GM21447 (cell line): Measurements from ENCODE around the gene CCSER1.
"Not testable (repeated sequence)": the region's sequence is repeated elsewhere in the genome, so short reads cannot be mapped to it uniquely, and the experiment has no call there.

Experiments used
- ATAC-seq: cut with Tn5 transposase; IDR thresholded peaks from one replicate; pipeline ENCODE4 v1.9.1; 2021; ENCODE audit not compliant: unreplicated experiment

The CCSER1 gene

GRCh38 chr4:90798948-90799347 is 671.8 kb downstream of the CCSER1 start:
- no peak for ATAC-seq

GRCh38 chr4:90799895-90800294 is 672.7 kb downstream of the CCSER1 start:
- no peak for ATAC-seq

- no peak for ATAC-seq
Measured at GRCh38 chr4:90815569-90815968, 688.4 kb downstream of the CCSER1 start.

GRCh38 chr4:90816754-90817153 is 689.6 kb downstream of the CCSER1 start:
- ATAC-seq: no peak

GRCh38 chr4:90824266-90825150 is 697.3 kb downstream of the CCSER1 start:
- peak; percentile 57 for ATAC-seq

- no peak for ATAC-seq
Measured at GRCh38 chr4:90825849-90826248, 698.7 kb downstream of the CCSER1 start.

- no peak for ATAC-seq
Measured at GRCh38 chr4:90833706-90834105, 706.5 kb downstream of the CCSER1 start.

GRCh38 chr4:90837241-90837640 is 710.0 kb downstream of the CCSER1 start:
- ATAC-seq: no peak

- ATAC-seq: not testable (repeated sequence)
Measured at GRCh38 chr4:90838859-90839258, 711.7 kb downstream of the CCSER1 start.

- no peak for ATAC-seq
Measured at GRCh38 chr4:90840291-90840690, 713.1 kb downstream of the CCSER1 start.

GRCh38 chr4:90840828-90841227 is 713.6 kb downstream of the CCSER1 start:
- no peak for ATAC-seq

GRCh38 chr4:90841676-90842075 is 714.5 kb downstream of the CCSER1 start:
- no peak for ATAC-seq

- peak; percentile 99 for ATAC-seq
Measured at GRCh38 chr4:90842960-90843359, 715.8 kb downstream of the CCSER1 start.

- no peak for ATAC-seq
Measured at GRCh38 chr4:90844241-90844640, 717.0 kb downstream of the CCSER1 start.

GRCh38 chr4:90845777-90846176 is 718.6 kb downstream of the CCSER1 start:
- peak; percentile 29 for ATAC-seq

- ATAC-seq: no peak
Measured at GRCh38 chr4:90852237-90852636, 725.0 kb downstream of the CCSER1 start.

- no peak for ATAC-seq
Measured at GRCh38 chr4:90855111-90855510, 727.9 kb downstream of the CCSER1 start.

GRCh38 chr4:90857081-90857820 is 730.1 kb downstream of the CCSER1 start:
- no peak for ATAC-seq

- no peak for ATAC-seq
Measured at GRCh38 chr4:90875791-90876190, 748.6 kb downstream of the CCSER1 start.

- ATAC-seq: no peak
Measured at GRCh38 chr4:90876296-90876695, 749.1 kb downstream of the CCSER1 start.

- ATAC-seq: no peak
Measured at GRCh38 chr4:90883519-90883918, 756.3 kb downstream of the CCSER1 start.

GRCh38 chr4:90888571-90888970 is 761.4 kb downstream of the CCSER1 start:
- ATAC-seq: no peak
